ENCODE results near the gene PTPN13.

PTPN13 gene, protein sequence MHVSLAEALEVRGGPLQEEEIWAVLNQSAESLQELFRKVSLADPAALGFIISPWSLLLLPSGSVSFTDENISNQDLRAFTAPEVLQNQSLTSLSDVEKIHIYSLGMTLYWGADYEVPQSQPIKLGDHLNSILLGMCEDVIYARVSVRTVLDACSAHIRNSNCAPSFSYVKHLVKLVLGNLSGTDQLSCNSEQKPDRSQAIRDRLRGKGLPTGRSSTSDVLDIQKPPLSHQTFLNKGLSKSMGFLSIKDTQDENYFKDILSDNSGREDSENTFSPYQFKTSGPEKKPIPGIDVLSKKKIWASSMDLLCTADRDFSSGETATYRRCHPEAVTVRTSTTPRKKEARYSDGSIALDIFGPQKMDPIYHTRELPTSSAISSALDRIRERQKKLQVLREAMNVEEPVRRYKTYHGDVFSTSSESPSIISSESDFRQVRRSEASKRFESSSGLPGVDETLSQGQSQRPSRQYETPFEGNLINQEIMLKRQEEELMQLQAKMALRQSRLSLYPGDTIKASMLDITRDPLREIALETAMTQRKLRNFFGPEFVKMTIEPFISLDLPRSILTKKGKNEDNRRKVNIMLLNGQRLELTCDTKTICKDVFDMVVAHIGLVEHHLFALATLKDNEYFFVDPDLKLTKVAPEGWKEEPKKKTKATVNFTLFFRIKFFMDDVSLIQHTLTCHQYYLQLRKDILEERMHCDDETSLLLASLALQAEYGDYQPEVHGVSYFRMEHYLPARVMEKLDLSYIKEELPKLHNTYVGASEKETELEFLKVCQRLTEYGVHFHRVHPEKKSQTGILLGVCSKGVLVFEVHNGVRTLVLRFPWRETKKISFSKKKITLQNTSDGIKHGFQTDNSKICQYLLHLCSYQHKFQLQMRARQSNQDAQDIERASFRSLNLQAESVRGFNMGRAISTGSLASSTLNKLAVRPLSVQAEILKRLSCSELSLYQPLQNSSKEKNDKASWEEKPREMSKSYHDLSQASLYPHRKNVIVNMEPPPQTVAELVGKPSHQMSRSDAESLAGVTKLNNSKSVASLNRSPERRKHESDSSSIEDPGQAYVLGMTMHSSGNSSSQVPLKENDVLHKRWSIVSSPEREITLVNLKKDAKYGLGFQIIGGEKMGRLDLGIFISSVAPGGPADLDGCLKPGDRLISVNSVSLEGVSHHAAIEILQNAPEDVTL (N-terminal part only)

DNA sequence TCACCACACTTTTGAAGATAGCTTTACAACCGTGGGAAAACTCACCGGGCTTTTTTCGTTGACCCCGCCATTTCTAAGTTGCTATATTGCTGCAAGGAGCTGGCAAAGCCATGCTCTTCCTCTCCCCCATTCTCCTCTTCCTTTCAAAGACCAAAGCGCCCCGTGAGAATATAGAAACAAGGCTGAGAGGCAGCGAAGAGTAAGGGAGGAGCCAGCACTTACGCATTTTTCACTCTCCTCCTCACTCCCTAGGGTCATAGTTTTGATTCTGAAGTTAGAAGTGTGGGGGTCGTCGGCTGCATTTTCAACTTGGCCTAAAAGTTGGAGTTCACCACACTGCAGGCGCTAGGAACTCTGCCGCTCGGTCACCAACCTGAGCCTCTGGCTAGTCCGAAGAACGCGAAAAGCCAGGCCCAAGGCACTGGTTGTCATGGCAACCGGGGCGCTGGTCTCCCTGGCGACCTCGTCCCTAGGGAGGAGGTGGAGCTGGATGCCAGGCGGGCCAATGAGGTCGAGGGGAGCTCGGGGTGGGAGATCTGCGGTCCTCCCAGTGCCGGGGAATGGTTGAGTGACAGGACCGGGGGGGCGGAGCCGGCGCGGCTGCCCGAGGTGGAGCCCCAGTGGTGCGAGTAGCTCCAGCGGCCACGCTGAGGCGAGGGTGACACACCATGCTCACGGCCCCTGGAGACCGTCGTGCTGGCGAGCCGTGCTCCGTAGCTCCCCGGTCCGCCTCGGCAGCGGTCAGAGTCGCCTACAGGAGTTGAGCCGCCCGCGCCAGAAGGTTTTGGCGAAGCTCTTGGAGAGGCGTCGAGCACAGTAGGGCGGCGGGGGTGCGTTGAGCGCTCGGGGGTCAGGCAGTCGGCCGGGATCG lies at the start of gene PTPN13:
Gene PTPN13 (plus strand): TSS at position 628 of the 871 bp plus-strand sequence. CDS start 40,942 bp downstream, outside the sequence.
- peak; percentile 54 for DNase-seq

DNA sequence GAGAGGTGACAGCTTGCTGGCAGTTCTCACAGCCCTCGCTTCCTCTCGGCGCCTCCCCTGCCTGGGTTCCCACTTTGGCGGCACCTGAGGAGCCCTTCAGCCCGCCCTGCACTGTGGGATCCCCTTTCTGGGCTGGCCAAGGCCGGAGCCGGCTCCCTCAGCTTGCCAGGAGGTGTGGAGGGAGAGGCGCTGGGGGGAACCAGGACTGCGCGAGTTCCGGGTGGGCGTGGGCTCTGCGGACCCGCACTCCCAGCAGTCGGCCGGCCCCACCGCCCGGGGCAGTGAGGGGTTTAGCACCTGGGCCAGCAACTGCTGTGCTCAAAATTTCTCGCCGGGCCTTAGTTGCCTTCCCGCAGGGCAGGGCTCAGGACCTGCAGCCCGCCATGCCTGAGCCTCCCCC lies 47.0 kb upstream of the PTPN13 start:
- no peak for DNase-seq

DNA sequence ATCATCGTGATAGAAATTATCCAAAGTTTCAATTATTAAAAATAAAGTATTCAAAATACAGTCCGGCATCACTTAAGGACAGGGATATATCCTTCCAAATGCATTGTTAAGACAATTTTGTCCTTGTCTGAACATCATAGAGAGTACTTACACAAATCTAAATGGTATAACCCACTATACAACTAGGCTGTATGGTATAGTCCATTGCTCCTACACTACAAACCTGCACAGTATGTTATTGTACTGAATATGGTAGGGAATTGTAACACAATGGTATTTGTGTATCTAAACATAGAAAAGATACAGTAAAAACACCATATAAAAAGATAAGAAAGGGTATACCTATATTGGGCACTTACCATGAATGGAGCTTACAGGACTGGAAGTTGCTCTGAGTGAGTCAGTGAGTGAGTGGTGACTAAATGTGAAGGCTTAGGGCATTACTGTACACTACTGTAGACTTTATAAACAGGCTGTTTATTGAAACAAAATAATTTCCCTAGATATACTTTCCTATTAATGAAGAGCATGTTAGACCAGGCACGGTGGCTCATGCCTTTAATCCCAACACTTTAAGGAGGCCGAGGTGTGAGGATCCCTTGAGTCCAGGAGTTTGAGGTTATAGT lies 44.8 kb upstream of the PTPN13 start:
- no peak for DNase-seq

DNA sequence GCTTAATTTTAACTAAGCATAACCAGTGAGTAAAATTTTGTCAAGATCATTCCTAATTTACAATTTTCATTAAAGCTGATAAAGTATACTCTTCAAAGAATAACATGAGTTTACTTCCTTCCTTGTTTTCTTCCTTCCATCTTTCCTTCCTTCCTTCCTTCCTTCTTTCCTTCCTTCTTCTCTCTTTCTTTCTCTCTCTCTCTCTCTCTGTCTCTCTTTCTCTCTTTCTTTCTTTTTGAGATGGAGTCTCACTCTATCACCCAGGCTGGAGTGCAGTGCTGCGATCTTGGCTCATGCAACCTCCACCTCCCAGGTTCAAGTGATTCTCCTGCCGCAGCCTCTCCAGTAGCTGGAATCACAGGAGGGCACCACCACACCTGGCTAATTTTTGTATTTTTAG lies 42.7 kb upstream of the PTPN13 start:
- DNase-seq = no peak

DNA sequence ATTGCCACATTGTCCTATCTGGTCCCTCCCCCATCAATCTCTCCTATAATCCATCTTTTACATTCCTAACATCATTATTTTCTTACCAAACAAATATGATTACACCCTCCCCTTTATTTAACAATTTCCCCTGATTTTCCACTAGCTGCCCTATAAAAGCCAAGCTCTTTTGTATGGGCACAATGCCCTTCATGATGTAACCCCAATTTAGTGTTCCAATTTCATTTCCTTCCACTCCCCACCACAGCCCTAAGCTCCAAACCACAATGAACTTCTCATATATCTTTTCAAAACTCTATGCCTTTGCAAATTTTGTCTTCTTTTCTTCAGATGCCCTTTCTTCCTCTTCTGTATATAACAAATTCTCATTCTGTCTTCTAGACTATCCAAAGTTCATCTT lies 39.5 kb upstream of the PTPN13 start:
- DNase-seq = no peak

DNA sequence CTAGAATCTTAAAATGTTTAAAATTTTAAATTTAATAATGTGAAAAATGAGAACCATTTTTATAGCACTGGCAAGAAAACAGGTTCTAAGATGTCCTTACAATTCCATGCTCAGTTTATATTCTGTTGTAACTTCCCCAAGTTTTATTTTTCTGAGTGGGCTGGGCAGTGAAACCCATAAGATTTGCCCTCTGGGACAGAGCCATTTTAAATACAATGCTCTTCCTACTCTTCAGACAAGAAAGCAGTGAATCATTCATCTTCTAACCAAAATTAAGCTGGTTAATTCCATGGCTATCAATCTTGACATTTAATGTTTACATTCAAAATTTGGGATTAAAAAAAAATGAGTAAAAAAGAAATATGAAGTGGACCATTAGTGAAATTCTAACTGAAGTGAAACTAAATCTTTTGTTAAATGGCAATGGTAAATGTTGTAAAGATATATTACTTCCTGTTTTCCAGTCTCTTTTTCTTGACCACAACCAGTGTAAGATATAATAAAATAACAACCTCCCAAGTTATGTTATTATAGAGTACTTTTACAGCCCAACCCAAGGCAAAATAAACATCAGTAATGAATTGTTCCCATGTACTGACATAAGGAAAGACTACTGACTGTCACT lies 37.2 kb upstream of the PTPN13 start:
- no peak for DNase-seq

DNA sequence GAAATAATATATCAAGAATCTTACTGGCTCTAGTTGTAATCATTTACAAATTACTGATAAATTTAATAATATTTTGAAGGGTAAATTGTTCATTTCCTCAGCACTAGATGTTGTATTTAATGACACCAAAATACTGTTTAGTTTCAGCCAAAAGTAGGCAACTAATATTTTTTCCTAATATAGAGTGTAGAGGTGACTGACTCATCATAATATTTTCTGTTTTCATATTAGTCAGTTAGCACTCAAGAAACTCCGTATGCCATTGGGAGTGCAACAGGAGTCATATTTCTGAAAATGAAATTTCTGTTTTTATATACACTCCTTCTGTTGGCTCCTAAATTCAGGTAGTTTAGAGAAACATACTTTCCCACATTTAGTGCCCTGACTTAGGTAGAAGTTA lies 36.6 kb upstream of the PTPN13 start:
- no peak for DNase-seq

DNA sequence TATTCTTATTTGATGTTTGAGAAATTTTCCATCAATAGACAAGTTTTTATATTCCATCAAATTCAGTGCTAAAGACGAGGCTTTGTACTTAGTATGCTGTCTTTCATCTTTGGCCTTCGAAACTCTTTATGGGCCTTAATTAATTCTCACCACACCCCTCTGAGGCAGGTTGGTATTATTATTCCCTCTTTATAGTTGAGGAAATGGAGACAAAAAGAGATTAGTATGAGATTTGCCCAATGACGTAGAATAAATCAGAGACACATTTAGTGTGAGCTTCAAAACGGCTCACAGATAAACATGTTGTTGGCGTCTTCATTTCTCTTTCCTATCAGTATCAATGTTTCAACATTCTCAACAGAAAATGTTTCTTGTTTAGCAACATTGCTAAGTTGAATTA lies 35.9 kb upstream of the PTPN13 start:
- no peak for DNase-seq

DNA sequence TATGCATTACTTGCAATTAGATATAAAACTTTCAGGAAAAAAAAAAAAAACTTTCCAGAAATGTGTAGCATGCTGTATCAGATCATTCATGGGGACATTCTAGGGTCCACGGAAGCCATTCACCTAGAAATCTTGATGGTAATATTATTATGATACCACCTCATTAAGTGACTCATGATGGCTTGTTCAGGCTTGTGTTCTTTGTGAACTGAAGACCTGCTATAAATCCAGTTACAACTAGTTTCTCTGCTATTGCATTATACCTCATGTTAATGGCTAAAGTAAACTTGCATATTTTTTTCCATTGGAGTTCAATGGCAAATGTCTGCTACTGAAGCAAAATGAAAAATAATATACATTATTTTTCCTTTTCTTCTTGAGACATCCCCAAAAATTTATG lies 35.3 kb upstream of the PTPN13 start:
- DNase-seq = no peak

DNA sequence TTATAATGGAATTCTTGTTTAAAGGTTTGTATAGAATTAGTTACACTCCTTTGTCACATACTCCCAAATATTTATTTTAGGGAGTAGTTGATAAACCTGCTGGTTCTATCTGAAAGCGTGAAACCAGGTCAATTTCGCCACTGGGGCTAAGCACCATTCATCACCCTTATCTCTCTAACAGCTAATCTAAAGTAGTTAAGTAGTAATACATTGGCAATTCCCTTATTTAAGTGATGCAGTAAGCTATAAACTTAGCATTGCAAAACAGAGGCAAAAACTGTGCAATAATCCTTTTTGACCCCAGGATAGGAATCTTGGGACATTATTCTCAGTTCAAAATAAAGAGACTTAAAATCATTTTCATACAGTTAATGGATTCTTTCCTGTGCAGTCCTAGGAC lies 33.7 kb upstream of the PTPN13 start:
- DNase-seq = no peak

DNA sequence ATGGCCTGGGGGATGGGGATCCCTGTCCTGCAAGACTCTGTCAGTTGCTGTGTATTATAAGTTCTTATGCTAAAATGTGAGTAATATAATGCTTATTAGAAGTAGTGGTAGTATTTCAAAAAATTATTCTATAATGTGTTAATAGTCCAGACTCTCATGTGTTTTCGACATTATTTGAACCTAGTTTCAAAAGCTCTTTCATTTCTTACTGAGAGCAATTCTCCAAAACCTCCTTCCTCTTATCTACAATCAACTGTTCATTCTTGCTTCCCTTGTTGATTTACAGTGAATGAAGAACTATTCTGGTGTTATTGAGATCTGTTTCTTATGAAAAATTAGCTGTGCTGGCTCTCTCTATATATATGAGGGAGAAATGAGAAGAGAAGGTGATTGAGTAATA lies 32.9 kb upstream of the PTPN13 start:
- no peak for DNase-seq

DNA sequence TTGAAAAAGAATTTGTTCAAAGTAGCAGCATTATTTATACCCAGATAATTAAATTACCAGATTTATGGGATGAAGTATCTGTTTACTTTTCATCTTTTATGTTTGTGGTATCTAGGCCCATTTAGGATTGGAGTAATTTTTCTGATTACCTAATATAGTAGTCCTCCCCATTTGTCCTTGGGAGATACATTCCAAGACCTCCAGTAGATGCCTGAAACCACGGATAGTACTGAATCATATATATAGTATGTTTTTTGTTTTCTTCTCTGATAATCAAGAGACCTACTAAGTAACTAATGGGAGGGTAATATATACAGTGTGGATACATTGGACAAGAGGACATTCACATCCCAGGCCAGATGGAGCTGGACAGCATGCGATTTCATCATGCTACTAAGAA lies 30.7 kb upstream of the PTPN13 start:
- DNase-seq = no peak

DNA sequence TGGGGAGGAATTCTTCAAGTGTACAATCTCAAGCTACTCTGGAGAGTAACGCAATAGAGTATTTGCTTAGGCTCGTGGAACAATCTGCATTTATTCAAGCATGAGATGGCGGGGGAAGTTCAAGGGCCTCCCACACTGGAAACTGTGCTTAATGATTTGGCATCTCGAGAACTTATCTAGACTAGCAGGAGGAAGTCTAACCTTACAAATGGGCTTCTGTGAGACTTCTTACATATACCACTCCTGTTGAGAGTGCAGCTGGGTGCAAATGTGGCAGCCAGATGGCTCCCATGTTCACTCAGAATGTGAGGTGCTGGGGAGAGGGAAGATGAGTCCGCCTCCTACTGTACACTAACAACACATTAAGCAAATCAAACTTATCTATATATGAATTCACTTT lies 29.3 kb upstream of the PTPN13 start:
- DNase-seq = no peak

DNA sequence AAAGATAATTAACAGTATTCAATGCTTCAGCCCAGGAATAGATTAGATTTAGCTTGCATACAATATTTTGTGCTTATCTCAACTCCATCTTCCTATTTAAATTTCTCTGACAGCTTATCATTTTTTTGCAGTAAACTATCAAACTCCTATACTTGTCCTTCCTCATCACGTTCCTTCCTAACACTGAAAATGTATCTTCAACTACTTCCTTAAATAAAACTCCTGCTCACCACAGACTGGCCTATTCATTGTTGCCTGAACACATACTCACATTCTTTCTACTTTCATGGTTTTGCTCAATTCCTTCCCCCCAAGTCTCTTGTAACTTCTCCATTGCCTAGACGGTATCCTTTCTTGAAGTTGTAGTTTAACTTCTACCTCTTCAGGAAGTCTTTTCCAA lies 28.5 kb upstream of the PTPN13 start:
- no peak for DNase-seq

DNA sequence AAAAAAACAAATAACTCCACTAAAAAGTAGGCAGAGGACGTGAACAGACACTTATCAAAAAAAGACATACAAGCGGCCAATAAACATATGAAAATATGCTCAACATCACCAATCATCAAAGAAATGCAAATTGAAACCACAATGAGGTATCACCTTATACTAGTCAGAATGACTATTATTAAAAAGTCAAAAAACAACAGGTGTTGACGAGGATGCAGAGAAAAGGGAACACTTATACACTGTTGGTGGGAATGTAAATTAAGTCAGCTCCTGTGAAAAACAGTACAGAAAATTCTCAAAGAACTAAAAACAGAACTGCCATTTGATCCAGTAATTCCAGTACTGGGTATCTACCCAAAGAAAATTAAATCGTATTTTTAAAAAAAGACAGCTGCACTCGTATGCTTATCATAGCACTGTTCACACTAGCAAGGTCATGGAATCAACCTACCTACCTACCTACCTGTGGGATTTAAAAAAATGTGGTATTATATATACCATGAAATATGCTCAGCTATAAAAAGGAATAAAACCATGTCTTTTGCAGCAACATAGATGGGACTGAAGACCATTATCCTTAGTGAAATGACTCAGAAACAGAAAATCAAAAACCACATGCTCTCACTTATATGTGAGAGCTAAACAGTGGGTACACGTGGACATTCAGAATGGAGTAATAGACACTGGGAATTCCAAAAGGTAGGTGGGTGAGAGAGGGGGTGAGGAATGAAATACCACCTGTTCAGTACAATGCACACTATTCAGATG lies 24.8 kb upstream of the PTPN13 start:
- no peak for DNase-seq

DNA sequence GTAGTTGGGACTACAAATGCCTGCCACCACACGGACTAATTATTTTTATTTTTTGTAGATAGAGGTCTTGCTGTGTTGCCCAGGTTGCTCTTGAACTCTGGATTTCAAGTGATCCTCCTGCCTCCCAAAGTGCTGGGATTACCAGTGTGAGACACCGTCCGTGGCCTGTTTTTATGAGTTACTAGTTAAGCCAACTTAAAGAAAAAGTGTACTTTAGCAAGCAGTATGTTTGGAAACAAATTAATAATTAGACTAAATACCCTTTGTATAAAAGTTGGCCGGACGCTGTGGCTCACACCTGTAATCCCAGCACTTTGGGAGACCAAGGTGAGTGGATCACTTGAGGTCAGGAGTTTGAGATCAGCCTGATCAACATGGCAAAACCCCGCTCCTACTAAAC lies 14.2 kb upstream of the PTPN13 start:
- no peak for DNase-seq

DNA sequence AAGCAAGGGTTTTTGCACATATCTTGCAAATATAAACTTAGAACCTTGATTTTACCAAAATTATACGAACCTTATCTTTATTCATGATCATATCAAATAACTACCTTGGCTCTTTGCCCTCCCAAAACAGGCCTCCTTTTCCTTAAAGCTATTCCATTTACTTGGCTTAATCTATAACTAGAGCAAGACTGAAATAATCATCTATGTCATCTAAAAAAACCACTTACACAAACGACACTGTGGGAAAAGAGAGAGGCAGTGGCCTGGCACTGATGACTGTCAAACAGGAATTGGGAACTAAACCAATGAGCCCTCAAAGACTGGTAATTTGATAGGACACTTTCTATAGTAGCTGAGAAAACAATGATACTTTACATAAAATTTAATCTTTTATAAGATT lies 11.7 kb upstream of the PTPN13 start:
- no peak for DNase-seq

DNA sequence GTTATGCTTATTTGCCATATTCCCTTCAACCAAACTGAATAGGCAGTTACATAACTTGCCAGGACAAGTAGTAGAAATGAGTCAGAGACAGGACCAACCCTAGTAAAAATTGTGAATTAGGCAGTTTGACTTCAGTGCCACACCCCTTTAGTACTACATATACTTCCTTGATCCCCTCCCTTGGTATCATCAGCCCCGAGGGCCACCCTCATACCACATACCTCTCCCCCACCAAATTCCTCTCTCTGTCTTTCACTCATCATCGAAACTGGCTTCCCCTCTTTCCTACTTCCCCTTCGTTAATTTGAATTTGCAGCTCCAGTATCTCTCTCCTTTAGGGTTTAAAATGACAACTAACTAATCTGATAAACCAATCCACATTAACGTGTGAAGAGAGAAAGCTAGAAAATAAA lies 7.9 kb upstream of the PTPN13 start:
- DNase-seq = no peak

DNA sequence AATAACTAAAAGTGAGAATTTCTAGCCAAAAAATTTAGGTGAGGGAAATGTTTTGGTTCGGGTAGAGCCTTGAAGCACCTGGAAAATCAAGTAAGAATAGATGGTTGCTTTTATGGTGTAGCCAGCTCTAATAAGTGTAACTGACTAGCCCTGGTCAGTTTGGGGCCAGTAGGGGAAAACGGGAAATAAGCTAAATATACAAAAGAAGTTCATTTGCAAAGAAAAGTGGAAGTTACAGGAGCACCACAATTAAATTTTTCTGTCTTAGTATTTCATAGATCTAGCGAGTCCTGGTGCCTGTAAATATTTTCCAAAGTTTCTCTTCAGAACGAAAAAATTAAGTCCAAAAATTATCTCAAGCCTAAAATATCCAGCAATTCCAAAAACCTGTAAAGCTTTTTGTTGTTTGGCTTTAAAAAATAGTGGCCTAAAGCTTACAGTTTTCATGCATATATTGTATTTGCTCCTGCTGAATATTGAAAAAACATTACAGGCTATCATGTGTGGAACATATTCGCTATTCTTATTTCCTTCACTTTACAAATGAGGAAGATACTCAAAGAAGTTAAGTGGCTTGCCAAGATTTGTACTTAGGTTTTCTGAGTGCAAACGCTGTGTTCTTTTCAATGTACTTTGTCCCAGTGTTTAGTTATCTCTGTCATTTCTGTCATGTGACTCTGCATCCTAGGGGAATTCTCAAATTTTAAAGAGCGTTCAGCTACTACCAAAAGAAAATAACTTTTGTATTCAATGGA lies 7.3 kb upstream of the PTPN13 start:
- no peak for DNase-seq

All from activated CD4-positive, CD25-positive, alpha-beta regulatory T cell treated with anti-CD3 and anti-CD28 coated beads, Interleukin-2, amount 50 U/mL, for 72 hours (primary cell).